Measurements from ENCODE around the gene SNRPF.
A peak's percentile ranks its signal among the peaks of the same experiment; 100 is the strongest.
"Not testable (repeated sequence)": the region's sequence is repeated elsewhere in the genome, so short reads cannot be mapped to it uniquely, and the experiment has no call there.

SNRPF gene

GRCh38 chr12:95858451-95859343, at the start of gene SNRPF:
TSS of gene SNRPF (plus strand) at chr12:95858952. CDS start at chr12:95859074, 122 bp downstream.
- CTCF ChIA-PET, result no interaction called here
- Mint-ChIP-seq H3K27me3 (peaks cover 11% of the 10 kb centered on the region), H3K4me3 (peak within 1 kb of the TSS; percentile 22), H3K9me3 (no peaks in the 10 kb centered on the region), H3K4me1 (peaks cover 28% of the 10 kb centered on the region), H3K27ac (no peak within 1 kb of the TSS), H3K36me3 (peaks cover 28% of the 10 kb centered on the region)
- peak; percentile 96 for DNase-seq

- Mint-ChIP-seq H3K27me3 (peaks cover 17% of the 10 kb centered on the region), H3K9me3 (no peaks in the 10 kb centered on the region), H3K4me1 (no peaks in the 10 kb centered on the region), H3K27ac (no peak overlapping the region), H3K36me3 (no peaks in the 10 kb centered on the region), H3K4me3 (no peak overlapping the region)
- CTCF ChIA-PET, result no interaction called here
- no peak for DNase-seq
These were observed 49.6 kb upstream of the SNRPF start for GRCh38 chr12:95809000-95809680.

- H3K27ac Mint-ChIP-seq, result no peak overlapping the region
- DNase-seq, result no peak
- H3K9me3 Mint-ChIP-seq, result no peaks in the 10 kb centered on the region
- CTCF ChIA-PET, result no interaction called here
- H3K36me3 Mint-ChIP-seq, result no peaks in the 10 kb centered on the region
- H3K4me3 Mint-ChIP-seq, result no peak overlapping the region
- H3K27me3 Mint-ChIP-seq, result peaks cover 17% of the 10 kb centered on the region
- no peaks in the 10 kb centered on the region for H3K4me1 Mint-ChIP-seq
These were observed 48.3 kb upstream of the SNRPF start for GRCh38 chr12:95810411-95810810.

- H3K9me3 Mint-ChIP-seq, CTCF ChIA-PET, DNase-seq, H3K4me3 Mint-ChIP-seq, H3K4me1 Mint-ChIP-seq, H3K36me3 Mint-ChIP-seq, H3K27ac Mint-ChIP-seq: not testable (repeated sequence)
- H3K27me3 Mint-ChIP-seq, result peaks cover 17% of the 10 kb centered on the region
These were observed 46.6 kb upstream of the SNRPF start for GRCh38 chr12:95812155-95812554.

GRCh38 chr12:95815632-95816212, 43.0 kb upstream of the SNRPF start:
- no peaks in the 10 kb centered on the region for H3K4me1 Mint-ChIP-seq
- CTCF ChIA-PET, result interaction anchor here (1.0 kb wide), 1 partner anchor 193 kb away, joined by 3 read pairs; no protein-coding TSS in a partner anchor
- no peaks in the 10 kb centered on the region for H3K9me3 Mint-ChIP-seq
- no peak overlapping the region for H3K27ac Mint-ChIP-seq
- peaks cover 5% of the 10 kb centered on the region for H3K27me3 Mint-ChIP-seq
- H3K36me3 Mint-ChIP-seq, result no peaks in the 10 kb centered on the region
- DNase-seq, result no peak
- no peak overlapping the region for H3K4me3 Mint-ChIP-seq

- Mint-ChIP-seq H3K4me3 (no peak overlapping the region), H3K27me3 (peaks cover 6% of the 10 kb centered on the region), H3K9me3 (no peaks in the 10 kb centered on the region), H3K36me3 (no peaks in the 10 kb centered on the region), H3K4me1 (no peaks in the 10 kb centered on the region), H3K27ac (no peak overlapping the region)
- CTCF ChIA-PET, result no interaction called here
- no peak for DNase-seq
These were observed 38.6 kb upstream of the SNRPF start for GRCh38 chr12:95820096-95820703.

- H3K36me3 Mint-ChIP-seq, result no peaks in the 10 kb centered on the region
- CTCF ChIA-PET, result interaction anchor here (0.7 kb wide), 1 partner anchor 31 kb away, joined by 3 read pairs; no protein-coding TSS in a partner anchor
- DNase-seq, result no peak
- H3K27me3 Mint-ChIP-seq, result peaks cover 11% of the 10 kb centered on the region
- no peak overlapping the region for H3K4me3 Mint-ChIP-seq
- H3K4me1 Mint-ChIP-seq, result no peaks in the 10 kb centered on the region
- H3K27ac Mint-ChIP-seq, result no peak overlapping the region
- no peaks in the 10 kb centered on the region for H3K9me3 Mint-ChIP-seq
These were observed 29.4 kb upstream of the SNRPF start for GRCh38 chr12:95829395-95829794.

GRCh38 chr12:95830335-95831089, 28.2 kb upstream of the SNRPF start:
- DNase-seq, result no peak
- no peaks in the 10 kb centered on the region for H3K36me3 Mint-ChIP-seq

GRCh38 chr12:95834572-95834971, 24.2 kb upstream of the SNRPF start:
- Mint-ChIP-seq H3K9me3 (no peaks in the 10 kb centered on the region), H3K27me3 (peaks cover 25% of the 10 kb centered on the region), H3K4me1 (peaks cover 5% of the 10 kb centered on the region), H3K4me3 (no peak overlapping the region), H3K27ac (no peak overlapping the region), H3K36me3 (no peaks in the 10 kb centered on the region)
- DNase-seq, result no peak
- CTCF ChIA-PET, result no interaction called here

More at GRCh38 chr12:95830335-95831089, 28.2 kb upstream of the SNRPF start:
- no peak overlapping the region for H3K27ac Mint-ChIP-seq
- H3K9me3 Mint-ChIP-seq, result no peaks in the 10 kb centered on the region
- H3K27me3 Mint-ChIP-seq, result peaks cover 11% of the 10 kb centered on the region
- H3K4me3 Mint-ChIP-seq, result no peak overlapping the region
- CTCF ChIA-PET, result no interaction called here
- no peaks in the 10 kb centered on the region for H3K4me1 Mint-ChIP-seq

- H3K27me3 Mint-ChIP-seq, result peaks cover 22% of the 10 kb centered on the region
- H3K36me3 Mint-ChIP-seq, result no peaks in the 10 kb centered on the region
- DNase-seq, result no peak
- CTCF ChIA-PET, result no interaction called here
- peaks cover 5% of the 10 kb centered on the region for H3K4me1 Mint-ChIP-seq
- no peak overlapping the region for H3K27ac Mint-ChIP-seq
- H3K9me3 Mint-ChIP-seq, result no peaks in the 10 kb centered on the region
- H3K4me3 Mint-ChIP-seq, result no peak overlapping the region
These were observed 22.6 kb upstream of the SNRPF start for GRCh38 chr12:95836185-95836609.

- DNase-seq, result no peak
- H3K9me3 Mint-ChIP-seq, result no peaks in the 10 kb centered on the region
- H3K27me3 Mint-ChIP-seq, result peaks cover 22% of the 10 kb centered on the region
- H3K4me1 Mint-ChIP-seq, result peaks cover 5% of the 10 kb centered on the region
- H3K27ac Mint-ChIP-seq, result no peak overlapping the region
- CTCF ChIA-PET, result no interaction called here
- no peak overlapping the region for H3K4me3 Mint-ChIP-seq
- H3K36me3 Mint-ChIP-seq, result no peaks in the 10 kb centered on the region
These were observed 22.0 kb upstream of the SNRPF start for GRCh38 chr12:95836630-95837239.

GRCh38 chr12:95837240-95838038, 21.3 kb upstream of the SNRPF start:
- Mint-ChIP-seq H3K9me3 (no peaks in the 10 kb centered on the region), H3K27ac (no peak overlapping the region), H3K4me3 (no peak overlapping the region), H3K36me3 (no peaks in the 10 kb centered on the region), H3K27me3 (peaks cover 19% of the 10 kb centered on the region), H3K4me1 (peaks cover 5% of the 10 kb centered on the region)
- CTCF ChIA-PET, result no interaction called here
- DNase-seq, result no peak

- no peaks in the 10 kb centered on the region for H3K9me3 Mint-ChIP-seq
- DNase-seq, result no peak
- peaks cover 5% of the 10 kb centered on the region for H3K4me1 Mint-ChIP-seq
- H3K27ac Mint-ChIP-seq, result no peak overlapping the region
- H3K4me3 Mint-ChIP-seq, result no peak overlapping the region
- peaks cover 25% of the 10 kb centered on the region for H3K27me3 Mint-ChIP-seq
- no peaks in the 10 kb centered on the region for H3K36me3 Mint-ChIP-seq
- CTCF ChIA-PET, result no interaction called here
These were observed 20.6 kb upstream of the SNRPF start for GRCh38 chr12:95838125-95838524.

Measured in activated naive CD4-positive, alpha-beta T cell treated with anti-CD3 and anti-CD28 coated beads, Interleukin-2, amount 10 ng/mL, durations not matched to agents 7 days and 5 days (primary cell).